GM19467 (cell line): ENCODE results near the gene TXNDC5.
"Not testable (repeated sequence)": the region's sequence is repeated elsewhere in the genome, so short reads cannot be mapped to it uniquely, and the experiment has no call there.

Experiments
- ATAC-seq: cut with Tn5 transposase; IDR thresholded peaks from one replicate; pipeline ENCODE4 v1.9.1; 2021; ENCODE audit warnings: mild to moderate bottlenecking, moderate library complexity; ENCODE audit not compliant: unreplicated experiment

Gene TXNDC5

GRCh38 chr6:7897461-7898192 lies 13.0 kb downstream of the TXNDC5 start:
- no peak for ATAC-seq

- no peak for ATAC-seq
Measured at GRCh38 chr6:7896465-7896987, 14.1 kb downstream of the TXNDC5 start.

DNA sequence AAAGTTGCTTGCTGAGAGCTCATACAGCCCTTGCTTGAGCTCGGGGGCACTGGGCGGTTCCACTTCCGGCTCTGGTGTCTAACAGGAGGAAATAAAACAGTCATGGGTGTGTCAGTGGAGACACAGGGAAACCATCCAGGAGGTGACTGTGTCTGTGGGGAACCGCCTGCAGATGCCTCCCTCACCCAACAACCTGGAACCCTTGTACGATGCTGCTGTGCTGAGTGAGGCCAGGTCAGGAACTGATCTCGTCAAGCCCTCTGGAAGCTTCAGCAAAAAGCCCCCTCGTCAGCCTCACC lies 15.5 kb downstream of the TXNDC5 start:
- ATAC-seq = no peak

GRCh38 chr6:7894262-7895124 lies 16.1 kb downstream of the TXNDC5 start:
- no peak for ATAC-seq

- ATAC-seq = no peak
Measured at GRCh38 chr6:7893342-7893741, 17.2 kb downstream of the TXNDC5 start.

DNA sequence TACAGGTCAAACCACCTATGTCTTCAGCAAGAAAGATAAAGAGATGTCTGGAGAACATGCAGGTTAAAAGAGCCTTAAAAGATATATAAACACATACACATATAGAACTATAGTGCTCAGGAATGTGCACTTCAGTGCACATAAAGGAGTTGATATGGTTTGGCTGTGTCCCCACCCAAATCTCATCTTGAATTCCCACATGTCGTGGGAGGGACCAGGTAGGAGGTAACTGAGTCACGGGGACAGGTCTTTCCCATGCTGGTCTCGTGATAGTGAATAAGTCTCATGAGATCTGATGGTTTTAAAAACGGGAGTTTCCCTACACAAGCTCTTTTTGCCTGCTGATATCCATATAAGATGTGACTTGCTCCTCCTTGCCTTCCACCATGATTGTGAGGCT lies 18.2 kb downstream of the TXNDC5 start:
- not testable (repeated sequence) for ATAC-seq

DNA sequence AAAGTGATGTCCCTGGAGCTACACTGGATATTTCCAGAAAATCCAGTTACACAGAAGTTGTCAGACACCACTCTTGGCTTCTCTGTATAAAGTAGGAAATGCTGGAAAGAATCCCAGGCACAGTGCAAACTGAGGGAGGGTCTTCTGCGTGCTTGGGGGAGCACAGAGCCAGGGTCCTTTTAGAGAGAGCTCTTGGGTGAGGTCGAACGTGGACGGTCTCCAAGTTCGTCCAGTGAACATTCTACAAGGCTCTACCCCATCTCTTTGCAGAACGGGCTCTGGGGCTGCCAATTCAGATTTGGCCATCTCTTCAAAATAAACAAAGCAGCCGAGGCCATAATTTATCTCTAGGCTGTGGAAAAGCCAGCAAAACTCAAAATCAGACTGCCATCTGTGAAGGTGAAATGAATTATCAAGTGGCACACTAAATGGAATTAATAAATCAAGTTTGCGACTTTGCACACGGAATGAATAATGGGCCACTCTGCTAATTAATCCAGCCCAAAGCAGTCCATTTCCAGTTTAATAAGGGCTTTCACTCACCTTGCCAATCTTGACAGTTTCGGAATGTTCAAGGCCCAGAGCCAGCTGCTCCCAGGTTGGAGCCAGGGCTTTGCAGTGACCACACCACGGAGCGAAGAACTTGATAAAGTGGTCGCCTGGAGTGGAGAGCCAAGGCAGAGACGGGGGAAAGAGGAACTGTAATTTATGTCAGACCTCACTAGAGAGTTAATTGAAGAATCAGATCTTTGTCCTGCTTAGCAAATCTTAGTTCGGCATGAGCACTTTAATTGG lies 19.3 kb downstream of the TXNDC5 start:
- no peak for ATAC-seq

GRCh38 chr6:7888587-7889357 lies 21.8 kb downstream of the TXNDC5 start:
- ATAC-seq = no peak

DNA sequence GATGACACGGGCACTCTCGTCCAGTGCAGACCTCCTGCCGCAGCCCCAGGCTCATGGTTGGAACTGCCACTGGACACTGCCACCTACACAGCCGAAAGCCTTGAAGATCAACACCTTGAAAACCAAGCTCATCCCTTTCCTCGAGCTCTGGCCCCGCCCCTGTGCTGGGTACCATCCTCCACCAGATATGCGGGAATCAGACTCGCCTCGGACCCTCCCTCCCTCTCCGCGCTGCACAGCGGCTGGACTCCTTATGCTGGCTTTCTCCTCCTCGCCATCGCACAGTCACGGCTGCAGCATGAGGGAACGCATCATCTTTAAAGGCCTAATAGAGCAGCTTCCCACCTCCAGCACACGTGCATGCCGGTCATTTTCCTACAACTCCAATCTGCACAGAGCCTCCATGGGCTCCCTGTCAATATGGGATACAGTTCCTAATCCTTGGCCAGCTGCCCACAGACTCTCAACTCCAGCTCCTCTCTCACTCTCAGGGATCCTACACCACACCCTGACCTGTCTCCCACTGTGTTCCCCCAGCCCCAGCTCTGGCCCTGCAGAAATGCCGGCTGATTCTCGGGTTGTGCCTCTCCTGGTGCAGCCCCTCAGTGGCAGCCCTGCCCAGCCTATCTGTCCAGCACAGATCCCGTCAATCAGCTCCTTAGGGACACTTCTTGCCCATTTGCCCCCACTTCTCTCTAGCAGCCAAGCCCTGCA lies 23.2 kb downstream of the TXNDC5 start:
- ATAC-seq = no peak

GRCh38 chr6:7886132-7886531 lies 24.5 kb downstream of the TXNDC5 start:
- ATAC-seq = no peak

- no peak for ATAC-seq
Measured at GRCh38 chr6:7883381-7883780, 27.2 kb downstream of the TXNDC5 start.

DNA sequence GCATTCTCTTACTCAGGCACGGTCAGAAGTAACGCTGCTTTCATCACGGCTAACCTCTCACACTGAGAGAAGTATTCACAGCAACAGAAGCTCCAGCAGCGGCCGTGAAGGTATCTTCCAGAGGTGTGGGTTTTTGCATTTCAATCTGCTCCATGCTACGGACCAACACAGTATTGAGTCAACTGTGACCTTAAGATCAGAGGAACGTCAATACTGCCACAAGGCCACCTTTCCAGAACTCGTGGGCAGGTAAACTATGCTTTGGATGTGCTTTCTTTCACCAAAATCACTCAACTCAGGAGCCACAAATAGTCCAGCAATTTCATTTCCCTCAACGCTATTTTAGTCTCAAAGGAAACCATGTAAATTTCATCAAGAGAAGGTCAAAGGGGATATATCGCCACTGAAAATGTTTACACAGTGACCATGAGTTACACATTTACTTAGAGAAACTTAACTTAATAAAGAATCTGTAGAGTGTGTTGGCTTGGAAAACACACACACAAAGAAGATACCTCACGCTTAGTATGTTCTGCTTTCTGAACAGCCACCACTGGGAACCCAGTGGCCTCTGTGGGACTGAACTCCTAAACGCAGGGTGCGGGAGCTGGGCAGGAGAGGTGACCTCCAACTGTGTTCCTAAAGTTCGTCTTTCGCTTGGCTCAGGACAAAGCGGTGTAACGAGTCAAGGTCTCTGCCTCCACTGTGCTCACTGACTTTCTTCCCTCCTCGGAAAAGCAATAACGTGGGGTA lies 27.9 kb downstream of the TXNDC5 start:
- no peak for ATAC-seq

DNA sequence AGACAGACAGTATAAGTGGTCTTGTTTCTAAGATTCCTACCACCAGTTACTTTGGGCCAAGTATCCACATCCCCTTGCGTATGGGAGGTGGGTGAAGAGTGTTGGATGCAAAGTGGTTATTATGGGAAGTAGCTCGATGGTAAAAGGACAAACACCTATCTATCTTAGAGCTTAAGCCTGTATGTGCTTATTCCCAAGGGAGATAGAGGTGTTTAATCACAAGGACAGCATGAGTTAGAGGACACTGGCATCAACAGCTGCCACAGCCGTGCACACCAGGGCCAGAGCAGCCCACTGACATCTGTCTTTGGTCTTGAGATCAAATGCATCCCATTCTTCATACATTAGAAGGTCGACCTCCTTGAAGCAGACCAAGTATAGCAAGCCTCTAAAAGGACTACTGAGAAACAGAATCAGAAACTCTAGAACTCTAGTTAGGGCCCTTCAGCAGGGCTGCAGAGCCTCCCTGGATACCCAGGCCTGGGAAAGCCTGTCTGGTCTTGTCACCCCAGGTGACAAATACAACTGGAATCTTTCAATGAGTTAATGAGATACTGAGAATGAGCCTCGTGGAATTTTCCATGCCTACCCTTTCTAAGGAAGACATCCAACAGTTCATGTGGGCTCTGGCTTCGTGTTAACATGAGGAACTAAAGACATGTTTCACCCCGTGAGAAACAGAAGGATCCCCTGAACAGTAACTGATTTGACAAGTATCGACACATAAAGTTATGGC lies 28.7 kb downstream of the TXNDC5 start:
- ATAC-seq = no peak

DNA sequence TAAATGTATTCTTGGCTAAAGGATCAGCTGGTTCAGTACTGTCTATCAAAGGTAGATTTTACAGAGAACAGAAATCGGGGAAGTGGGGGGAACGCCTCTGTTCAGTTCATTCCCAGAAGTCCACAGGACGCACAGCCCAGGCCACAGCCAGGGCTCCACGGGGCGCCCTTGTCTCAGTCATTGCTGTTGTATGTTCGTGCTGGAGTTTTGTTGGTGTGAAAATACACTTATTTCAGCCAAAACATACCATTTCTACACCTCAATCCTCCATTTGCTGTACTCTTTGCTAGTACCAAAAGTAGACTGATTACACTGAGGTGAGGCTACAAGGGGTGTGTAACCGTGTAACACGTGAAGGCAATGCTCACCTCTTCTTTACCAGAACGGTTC lies 29.9 kb downstream of the TXNDC5 start:
- ATAC-seq = no peak

DNA sequence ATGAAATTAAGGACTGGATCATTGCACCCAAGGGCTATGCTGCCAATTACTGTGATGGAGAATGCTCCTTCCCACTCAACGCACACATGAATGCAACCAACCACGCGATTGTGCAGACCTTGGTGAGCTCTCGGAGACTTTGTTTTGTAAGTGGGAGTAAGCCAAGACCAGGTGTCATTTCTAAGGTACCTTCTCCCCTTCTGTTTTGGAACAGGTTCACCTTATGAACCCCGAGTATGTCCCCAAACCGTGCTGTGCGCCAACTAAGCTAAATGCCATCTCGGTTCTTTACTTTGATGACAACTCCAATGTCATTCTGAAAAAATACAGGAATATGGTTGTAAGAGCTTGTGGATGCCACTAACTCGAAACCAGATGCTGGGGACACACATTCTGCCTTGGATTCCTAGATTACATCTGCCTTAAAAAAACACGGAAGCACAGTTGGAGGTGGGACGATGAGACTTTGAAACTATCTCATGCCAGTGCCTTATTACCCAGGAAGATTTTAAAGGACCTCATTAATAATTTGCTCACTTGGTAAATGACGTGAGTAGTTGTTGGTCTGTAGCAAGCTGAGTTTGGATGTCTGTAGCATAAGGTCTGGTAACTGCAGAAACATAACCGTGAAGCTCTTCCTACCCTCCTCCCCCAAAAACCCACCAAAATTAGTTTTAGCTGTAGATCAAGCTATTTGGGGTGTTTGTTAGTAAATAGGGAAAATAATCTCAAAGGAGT lies 30.4 kb downstream of the TXNDC5 start:
- no peak for ATAC-seq

GRCh38 chr6:7879579-7879978 lies 31.0 kb downstream of the TXNDC5 start:
- no peak for ATAC-seq

GRCh38 chr6:7879043-7879442 lies 31.5 kb downstream of the TXNDC5 start:
- ATAC-seq = no peak

DNA sequence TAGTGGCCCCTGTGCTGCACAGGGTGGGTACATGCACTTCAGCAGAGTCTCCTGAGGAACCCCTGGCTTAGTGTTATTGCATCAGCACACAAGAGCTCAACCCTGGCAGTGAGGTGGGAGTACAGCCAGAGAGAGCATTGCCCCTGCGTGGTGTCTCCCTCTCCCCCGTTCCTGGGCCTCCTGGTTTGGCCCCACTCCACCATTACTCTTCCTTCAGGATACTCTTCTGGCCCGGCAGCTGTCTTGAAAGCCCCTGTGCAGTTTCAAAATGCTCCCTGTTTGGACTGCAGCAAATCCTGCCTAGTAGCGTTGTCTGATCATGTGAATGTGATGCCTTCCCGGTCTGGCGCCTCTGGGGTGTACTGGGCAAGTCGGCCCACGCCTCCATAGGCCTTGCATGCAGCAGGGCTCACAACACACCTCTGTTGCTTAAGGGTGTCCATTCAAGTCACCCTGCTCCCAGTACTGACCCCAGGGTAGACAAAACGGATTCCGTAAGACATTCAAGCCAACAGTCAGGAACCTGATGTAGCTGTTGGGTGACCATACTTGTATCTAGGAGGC lies 32.1 kb downstream of the TXNDC5 start:
- ATAC-seq = no peak
